ENCODE data around the gene C2CD4C. TPM values are rescaled to one million over a fixed set of nuclear protein-coding genes. Genes with fewer than 3 reads are reported as not detected.
A peak's percentile ranks its signal among the peaks of the same experiment; 100 is the strongest.

The C2CD4C gene
- total RNA-seq, result 1 to 10 TPM in 2 of 4 donors, under 1 TPM in 2; 0.21 to 2.7 (median 1.5) TPM

GRCh38 chr19:408902-409515, at the start of gene C2CD4C:
Gene C2CD4C (minus strand): TSS chr19:409147. CDS start chr19:408361, 786 bp downstream.
- peak in 1 of 2 donors; percentile 10 for DNase-seq (ENCODE audit: low spot score in 2 of 2)
- H3K4me1 ChIP-seq, result peaks cover 0 to 25% (median 12%) of the 10 kb centered on the region in 4 donors
- WGBS, 2 donors, result 1 to 5% methylated on average over 4 to 26 of the region's 80 CpGs
- H3K36me3 ChIP-seq, result no peaks in the 10 kb centered on the region
- H3K27ac ChIP-seq, result no peak within 1 kb of the TSS
- no peaks in the 10 kb centered on the region for H3K9me3 ChIP-seq
- peaks cover 0 to 72% of the 10 kb centered on the region in 2 donors for H3K27me3 ChIP-seq
- TF ChIP-seq POLR2A (IDR thresholded peaks at IDR 0.05), result no peak
- TF ChIP-seq CTCF (IDR thresholded peaks at IDR 0.05), result no peak
- H3K4me3 ChIP-seq, result peak within 1 kb of the TSS; percentile 1 to 48 (median 35)

GRCh38 chr19:458091-459042, 49.4 kb upstream of the C2CD4C start:
- no peak for DNase-seq (ENCODE audit: low spot score in 2 of 2)
- Histone ChIP-seq H3K27ac (no peak overlapping the region), H3K9me3 (no peaks in the 10 kb centered on the region), H3K36me3 (no peaks in the 10 kb centered on the region), H3K4me3 (no peak overlapping the region), H3K4me1 (peaks cover 0 to 24% (median 7%) of the 10 kb centered on the region in 4 donors), H3K27me3 (peaks cover 2 to 36% of the 10 kb centered on the region in 2 donors)
- 94 to 95% methylated on average over 89 of the region's 89 CpGs for WGBS, 2 donors
- TF ChIP-seq POLR2A (IDR thresholded peaks at IDR 0.05), result no peak
- no peak for TF ChIP-seq CTCF (IDR thresholded peaks at IDR 0.05)
- TF ChIP-seq EP300 (IDR thresholded peaks at IDR 0.05), result no peak

- Histone ChIP-seq H3K27ac (no peak overlapping the region), H3K4me1 (peaks cover 0 to 24% (median 7%) of the 10 kb centered on the region in 4 donors), H3K9me3 (no peaks in the 10 kb centered on the region), H3K36me3 (no peaks in the 10 kb centered on the region), H3K4me3 (no peak overlapping the region), H3K27me3 (peaks cover 2 to 33% of the 10 kb centered on the region in 2 donors)
- no peak for DNase-seq (ENCODE audit: low spot score in 2 of 2)
- no peak for TF ChIP-seq POLR2A (IDR thresholded peaks at IDR 0.05)
- no peak for TF ChIP-seq EP300 (IDR thresholded peaks at IDR 0.05)
- no peak for TF ChIP-seq CTCF (IDR thresholded peaks at IDR 0.05)
- WGBS, 2 donors, result 95 to 96% methylated on average over 30 of the region's 30 CpGs
Measured at GRCh38 chr19:457636-458035, 48.7 kb upstream of the C2CD4C start.

- Histone ChIP-seq H3K4me1 (peaks cover 0 to 18% (median 5%) of the 10 kb centered on the region in 4 donors), H3K9me3 (no peaks in the 10 kb centered on the region), H3K27ac (no peak overlapping the region), H3K4me3 (no peak overlapping the region), H3K36me3 (no peaks in the 10 kb centered on the region), H3K27me3 (peaks cover 2 to 22% of the 10 kb centered on the region in 2 donors)
- no peak for TF ChIP-seq POLR2A (IDR thresholded peaks at IDR 0.05)
- TF ChIP-seq CTCF (IDR thresholded peaks at IDR 0.05), result no peak
- no peak for TF ChIP-seq EP300 (IDR thresholded peaks at IDR 0.05)
- no peak for DNase-seq (ENCODE audit: low spot score in 2 of 2)
- 82 to 90% methylated on average over 17 to 18 of the region's 18 CpGs for WGBS, 2 donors
Measured at GRCh38 chr19:456547-457110, 47.7 kb upstream of the C2CD4C start.

Measured in tibial nerve (tissue), 4 donors.